Cardiac septum (tissue), 1 donor: Measurements from ENCODE around the gene TMC1. TPM values are rescaled to one million over a fixed set of nuclear protein-coding genes. Genes with fewer than 3 reads are reported as not detected.
"Not testable (repeated sequence)": the region's sequence is repeated elsewhere in the genome, so short reads cannot be mapped to it uniquely, and the experiment has no call there.

ENCODE experiments used
- DNase-seq: peaks from one replicate; pipeline ENCODE4 v3.0.0-alpha.2; 2020; ENCODE audit warnings: low spot score
- intact Hi-C: fragments of 100-400 bp; cut with DNase I; formaldehyde crosslinking; loops from one replicate; pipeline ENCODE4 v1.14.0; 2022
- long read RNA-seq: library from polyadenylated mRNA; unstranded; transcript quantifications from one replicate; pipeline ENCODE4 v2.0.0, GENCODE V29; 2021
- total RNA-seq: library from RNA; stranded (reverse); fragmentation: NEBNext Ultra II Directional; extraction: Animal tissue kit (Norgen Biotek cat#: 25700); gene quantifications from one replicate; pipeline ENCODE4 v1.2.1, GENCODE V29; 2021
- donor health status: DM: no; HTN: no; CAD: no.

TMC1 gene
- 0.27 TPM for total RNA-seq
- long read RNA-seq: 0 reads

DNA sequence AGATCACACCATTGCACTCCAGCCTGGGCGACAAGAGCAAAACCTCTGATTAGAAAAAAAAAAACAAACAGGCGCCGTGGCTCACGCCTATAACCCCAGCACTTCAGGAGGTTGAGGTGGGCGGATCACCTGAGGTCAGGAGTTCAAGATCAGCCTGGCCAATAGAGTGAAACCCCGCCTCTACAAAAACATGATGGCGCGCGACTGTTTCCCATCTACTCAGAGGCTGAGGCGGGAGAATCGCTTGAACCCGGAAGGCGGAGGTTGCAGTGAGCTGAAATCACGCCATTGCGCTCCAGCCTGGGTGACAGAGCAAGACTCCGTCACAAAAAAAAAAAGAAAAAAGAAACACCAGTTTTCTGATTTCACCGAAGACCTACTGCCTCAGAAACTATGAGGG is at the start of gene TMC1:
TSS of gene TMC1 (plus strand) at position 193 of the 400 bp plus-strand sequence. CDS start 127,041 bp downstream, outside the sequence.
- intact Hi-C loops: loop anchor here (10.0 kb wide), 1 partner anchor 47 kb away; no protein-coding TSS in a partner anchor
- DNase-seq: not testable (repeated sequence)

DNA sequence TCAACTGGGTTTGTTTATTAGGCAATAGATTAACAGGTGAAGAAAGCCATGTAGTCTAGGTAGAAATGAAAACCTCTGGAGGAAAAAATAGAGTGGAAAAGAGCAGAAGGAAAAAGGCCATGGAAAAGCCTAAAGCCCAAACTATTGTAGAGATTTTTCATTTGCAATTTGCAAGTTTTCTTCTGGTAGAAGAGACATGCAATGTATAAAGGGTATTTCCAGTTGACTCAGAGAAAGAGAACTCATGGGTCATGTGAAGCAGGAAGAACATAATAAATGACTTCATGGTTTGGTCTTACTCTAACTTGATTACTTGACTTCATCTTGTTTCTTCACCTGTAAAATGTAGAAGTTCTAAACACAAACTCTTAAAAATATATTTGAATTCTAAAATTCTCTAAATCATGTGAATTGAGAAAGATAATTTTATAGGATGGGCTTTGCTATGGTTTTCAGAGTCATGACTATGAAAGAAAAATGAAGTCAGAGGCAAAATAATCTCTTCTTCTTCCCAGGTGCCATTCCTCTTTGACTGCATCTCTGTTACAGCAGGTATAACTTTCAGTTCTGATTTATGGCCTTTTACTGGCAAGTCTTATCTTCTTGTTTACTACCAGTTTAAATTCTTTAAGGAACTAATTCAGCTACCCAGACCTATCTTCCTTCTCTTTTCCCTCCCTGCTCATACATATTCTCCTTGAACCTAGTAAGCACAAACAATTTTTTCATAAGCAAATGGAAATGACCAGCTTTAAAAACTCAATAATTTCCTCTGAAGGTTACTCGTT is 47.7 kb upstream of the TMC1 start:
- intact Hi-C loops: loop anchor here (10.0 kb wide), 1 partner anchor 51 kb away; the partner anchor contains the start of gene TMC1
- DNase-seq: no peak

DNA sequence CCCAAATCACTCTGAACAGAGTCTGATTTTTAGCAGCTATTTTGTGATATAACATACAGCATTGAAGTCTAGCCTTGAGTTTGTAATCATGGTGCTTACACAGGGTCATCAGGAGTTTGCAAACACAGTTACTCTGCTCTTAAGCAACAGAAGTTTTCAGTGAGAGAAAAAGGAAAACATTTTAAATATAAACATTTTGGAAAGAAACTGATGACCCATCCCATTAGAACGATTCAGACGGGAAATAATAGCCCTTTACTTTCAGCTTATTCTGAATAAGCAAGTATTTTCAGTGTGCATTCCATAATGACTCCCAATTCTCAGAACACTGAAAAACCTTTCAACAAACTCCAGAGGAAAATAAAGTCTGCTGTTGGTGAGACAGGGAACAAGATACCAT is 46.7 kb upstream of the TMC1 start:
- intact Hi-C loops: loop anchor here (10.0 kb wide), 1 partner anchor 50 kb away; the partner anchor contains the start of gene TMC1
- no peak for DNase-seq

DNA sequence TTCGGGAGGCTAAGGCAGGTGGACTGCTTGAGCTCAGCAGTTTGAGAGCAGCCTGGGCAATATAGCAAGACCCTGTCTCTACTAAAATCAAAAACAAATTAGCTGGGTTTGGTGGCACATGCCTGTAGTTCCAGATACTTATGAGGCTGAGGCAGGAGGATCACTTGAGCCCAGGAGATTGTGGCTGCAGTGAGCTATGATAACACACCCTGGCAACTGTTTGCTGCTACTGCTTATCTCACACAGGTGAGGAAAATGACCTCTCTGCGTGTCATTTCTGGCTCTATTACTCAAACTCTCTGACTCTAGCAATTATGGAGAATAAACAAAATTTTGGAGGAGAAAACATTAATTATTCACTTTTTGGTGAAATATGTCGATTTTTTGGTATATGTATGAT is 45.3 kb upstream of the TMC1 start:
- no peak for DNase-seq
- intact Hi-C loops: loop anchor here (10.0 kb wide), 1 partner anchor 49 kb away; the partner anchor contains the start of gene TMC1

DNA sequence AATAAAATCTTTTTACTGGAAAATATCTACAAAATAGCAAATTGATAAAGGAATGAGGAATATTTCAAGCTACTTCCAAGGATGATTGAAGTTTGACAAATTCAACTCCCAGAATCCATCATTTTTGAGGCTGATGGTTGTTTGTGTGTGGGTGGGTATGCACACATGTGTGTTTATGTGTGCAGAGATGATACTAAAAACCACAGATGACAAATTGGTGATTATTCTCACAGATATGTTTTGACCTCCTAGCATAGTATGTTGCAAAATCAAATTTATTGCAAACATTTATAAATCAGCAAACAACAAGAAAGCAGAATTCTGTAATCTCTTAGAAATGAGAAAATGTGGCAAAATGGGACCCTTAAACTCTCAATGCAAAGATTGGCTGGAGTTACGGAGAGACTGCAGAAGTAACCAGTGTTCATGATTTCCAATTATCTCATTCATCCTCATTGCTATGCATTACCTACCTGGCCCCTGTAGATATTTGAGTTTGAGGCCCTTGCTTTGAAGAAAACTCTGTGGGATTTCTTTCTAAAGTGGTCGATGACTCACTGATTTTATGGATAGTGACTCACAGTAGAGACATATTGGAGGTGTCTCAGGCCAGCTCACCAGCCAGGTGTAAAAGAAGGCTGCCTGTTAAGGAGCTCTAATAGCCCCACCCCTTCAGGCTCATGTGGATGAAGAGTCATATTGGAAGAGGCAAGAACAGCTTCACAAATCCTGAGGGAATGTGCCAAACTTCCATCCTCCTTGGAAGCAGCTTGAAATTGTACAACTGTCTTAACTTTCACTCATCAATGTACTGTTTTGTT is 44.6 kb upstream of the TMC1 start:
- intact Hi-C loops: loop anchor here (10.0 kb wide), 1 partner anchor 48 kb away; the partner anchor contains the start of gene TMC1

DNA sequence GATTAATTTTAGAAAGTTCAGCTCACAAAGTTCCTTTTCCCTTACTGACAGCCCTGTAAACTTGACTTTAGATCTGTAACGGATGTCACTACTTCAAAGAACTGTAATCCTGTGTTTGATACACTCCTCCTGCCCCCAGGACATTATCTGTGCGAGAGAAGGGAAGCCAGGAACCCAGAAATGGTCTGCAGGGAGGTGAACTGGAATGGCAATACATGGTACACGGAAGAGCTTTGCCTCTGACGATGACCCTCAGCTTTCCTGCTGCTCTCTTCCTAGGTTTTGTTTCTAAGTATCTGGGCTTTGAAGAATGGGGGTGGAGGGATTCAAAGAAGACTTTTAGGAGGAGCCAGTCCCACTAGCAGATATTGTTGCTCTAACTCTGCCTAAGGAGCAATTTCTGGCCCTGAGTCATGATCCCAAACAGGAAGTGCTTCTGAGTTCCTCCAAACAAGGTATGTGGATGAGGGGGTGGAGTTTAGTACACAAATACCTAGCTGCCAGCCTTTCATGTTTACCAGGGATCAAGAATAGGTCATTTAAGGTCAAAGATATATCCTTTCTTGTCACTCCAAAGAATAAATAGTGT is 43.4 kb upstream of the TMC1 start:
- DNase-seq: no peak
- intact Hi-C loops: loop anchor here (10.0 kb wide), 1 partner anchor 47 kb away; the partner anchor contains the start of gene TMC1

More for the DNA sequence above, 44.6 kb upstream of the TMC1 start:
- DNase-seq: no peak

DNA sequence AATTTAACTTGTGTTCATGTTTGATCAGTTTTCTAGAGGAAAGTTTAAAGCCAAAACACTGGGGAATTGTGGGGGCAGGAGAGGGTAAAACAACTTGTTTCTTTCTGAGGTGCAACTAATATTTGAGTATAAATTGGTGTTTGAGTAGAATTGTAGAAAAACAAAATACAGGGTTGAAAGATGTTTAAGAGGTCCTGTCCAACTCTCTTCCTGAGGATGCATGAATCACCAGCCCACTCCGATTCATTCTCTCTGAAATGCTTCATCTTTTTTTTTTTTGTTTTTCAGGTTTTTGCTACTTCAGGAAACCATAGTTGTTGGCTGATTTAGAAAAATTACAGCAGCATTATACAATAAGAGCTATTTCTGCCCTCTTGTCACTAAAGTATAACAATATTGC is 42.4 kb upstream of the TMC1 start:
- intact Hi-C loops: loop anchor here (10.0 kb wide), 1 partner anchor 46 kb away; the partner anchor contains the start of gene TMC1
- DNase-seq: no peak

DNA sequence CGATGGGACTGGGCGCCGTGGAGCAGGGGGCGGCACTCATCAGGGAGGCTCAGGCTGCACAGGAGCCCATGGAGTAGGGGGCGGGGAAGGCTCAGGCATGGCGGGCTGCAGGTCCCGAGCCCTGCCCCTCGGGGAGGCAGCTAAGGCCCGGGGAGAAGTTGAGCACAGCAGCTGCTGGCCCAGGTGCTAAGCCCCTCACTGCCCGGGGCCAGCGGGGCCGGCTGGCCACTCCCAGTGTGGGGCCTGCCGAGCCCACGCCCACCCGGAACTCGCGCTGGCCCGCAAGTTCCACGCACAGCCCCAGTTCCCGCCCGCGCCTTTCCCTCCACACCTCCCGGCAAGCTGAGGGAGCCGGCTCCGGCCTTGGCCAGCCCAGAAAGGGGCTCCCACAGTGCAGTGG is 41.1 kb upstream of the TMC1 start:
- intact Hi-C loops, DNase-seq: not testable (repeated sequence)

DNA sequence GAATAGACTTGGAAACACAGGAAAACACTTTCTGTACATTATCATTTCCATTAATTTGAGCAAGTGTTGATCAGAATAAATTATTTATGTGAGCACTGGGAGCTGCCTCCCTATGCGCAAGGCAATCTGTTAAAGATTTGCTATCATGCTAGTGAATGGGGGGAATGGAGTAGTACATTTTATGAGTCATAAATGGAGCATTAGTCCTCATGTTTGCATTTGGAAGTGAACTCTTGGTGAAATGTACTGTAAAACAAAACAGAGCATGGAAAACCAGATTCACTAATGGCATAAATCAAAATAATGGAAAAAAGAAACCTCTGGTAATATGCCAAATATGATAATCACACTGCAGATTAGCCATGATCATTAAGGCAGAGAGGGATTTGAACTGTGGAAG is 40.5 kb upstream of the TMC1 start:
- intact Hi-C loops: no loop called here
- DNase-seq: no peak

DNA sequence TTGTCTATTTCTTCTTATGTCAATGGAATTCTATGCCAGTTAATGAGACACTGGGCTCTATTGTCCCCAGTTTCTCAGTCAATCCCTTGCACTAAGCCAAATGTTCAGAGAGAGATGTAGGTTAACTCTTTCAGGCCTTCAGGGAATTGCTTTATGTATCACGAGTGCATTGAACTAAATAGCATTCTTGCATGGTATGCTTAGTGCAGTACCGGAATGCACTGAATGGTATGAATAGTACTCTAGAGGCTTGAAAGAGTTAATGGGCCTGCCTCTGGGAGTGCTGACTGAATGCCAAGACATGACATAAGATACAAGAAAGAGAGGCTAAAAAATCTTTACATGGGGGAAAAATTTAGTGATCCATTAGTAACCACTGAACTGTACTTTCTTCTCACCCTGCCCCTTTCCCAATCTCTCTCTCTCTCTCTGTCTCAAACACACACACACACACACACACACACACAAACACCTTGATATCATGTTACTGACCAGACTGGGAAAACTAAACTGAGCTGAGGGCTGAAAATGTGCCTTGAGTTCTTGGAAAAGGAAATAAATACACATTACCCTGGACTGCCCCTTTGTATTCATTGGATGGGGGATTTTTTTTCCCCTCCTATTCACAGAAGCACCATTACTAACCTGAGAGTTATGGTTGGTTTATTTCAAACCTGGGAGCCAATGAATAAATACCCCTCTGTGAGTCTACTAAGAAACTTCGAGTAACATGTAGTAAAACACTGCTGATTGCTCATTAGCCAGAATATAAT is 35.4 kb upstream of the TMC1 start:
- intact Hi-C loops: no loop called here
- no peak for DNase-seq

DNA sequence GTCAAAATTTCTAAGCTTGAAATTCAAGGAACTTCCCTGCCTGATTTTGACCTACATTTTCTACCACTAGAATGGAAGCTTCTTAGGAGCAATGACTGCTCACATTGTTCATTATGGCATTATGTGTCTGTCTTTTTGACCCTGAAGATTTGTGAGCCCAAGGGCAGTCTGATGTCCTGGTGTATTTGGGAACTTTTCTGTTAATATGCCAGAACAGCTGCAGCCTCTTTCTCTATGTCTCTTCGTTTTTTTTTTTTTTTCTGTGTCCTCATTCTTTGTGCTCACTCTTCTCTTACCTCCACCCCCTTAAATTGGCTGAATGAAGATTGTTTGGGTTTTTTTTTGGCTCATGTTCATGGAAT is 34.8 kb upstream of the TMC1 start:
- intact Hi-C loops: no loop called here
- DNase-seq: no peak

DNA sequence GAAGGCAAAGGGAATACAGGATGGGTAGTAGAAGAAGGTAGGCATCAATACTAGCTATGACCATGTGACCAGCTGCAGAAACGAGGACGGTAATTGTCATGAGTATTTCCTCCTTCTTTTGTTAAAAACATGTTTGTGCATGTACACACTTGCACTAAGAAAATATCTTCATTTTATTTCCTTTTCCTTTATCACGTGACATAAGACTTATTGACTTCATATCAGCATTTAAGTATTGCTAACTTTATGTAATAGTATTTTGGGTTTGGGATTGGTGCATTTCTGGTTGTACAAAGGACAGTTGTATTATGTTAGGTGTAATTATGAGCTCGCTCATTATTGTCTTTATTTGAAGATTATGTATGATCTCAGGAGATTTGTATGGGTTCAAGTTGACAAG is 33.7 kb upstream of the TMC1 start:
- DNase-seq, intact Hi-C loops: not testable (repeated sequence)

DNA sequence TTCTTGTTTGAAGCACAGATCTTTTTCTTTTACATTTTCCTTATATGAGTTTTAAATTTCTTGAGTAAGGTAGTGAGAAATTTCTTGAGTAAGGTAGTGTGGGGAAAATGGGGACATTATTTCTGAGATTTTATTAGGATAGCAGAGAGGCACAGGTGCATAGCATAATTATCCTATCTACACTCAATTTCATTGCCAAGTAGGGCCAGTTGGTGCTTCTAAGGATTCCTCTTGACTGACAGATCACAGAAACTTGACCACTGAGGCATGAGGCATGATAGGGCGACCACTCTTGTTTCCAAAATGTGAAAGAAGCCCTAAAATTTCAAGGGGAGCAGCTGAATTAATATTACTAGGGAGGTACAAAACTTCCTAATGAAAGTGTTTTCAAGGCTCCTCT is 31.4 kb upstream of the TMC1 start:
- intact Hi-C loops: no loop called here
- no peak for DNase-seq

DNA sequence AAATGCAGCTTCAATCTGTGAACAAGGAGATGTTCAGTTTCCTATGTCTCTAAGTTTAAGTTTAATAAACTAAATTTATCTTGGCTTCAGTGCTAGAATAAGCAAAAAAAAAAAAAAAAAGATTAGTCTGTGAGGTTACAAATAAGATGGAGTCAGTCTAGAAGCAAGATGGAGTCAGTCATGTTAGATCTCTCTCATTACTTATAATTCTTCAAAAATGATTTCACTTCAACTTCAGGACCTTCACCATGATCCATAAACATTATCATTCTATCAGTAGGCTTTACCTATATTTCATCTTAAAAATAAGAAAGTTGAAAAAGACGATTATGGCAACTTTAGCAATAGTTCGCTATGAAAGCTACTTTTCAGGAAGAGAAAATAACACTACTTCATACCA is 30.2 kb upstream of the TMC1 start:
- intact Hi-C loops: no loop called here

DNA sequence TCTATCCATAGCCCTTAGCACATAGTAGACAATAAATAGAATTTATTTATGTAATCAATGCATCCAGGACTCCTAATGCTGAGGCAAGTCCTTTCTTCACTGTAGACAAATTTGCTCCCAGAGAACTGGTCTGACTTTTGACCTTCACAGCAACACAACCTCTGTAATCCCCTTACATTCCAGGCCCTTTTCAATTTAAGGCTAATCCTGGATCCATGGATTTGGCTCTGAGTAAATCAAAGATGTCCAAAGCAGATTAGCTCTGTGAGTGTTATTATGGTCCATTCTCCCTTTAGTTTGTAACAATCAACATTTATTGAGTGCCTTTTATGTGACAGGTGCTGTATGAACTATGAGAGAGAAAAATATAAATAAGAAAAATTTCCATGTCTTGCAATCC is 27.4 kb upstream of the TMC1 start:
- intact Hi-C loops: no loop called here

More for the DNA sequence above, 30.2 kb upstream of the TMC1 start:
- no peak for DNase-seq

DNA sequence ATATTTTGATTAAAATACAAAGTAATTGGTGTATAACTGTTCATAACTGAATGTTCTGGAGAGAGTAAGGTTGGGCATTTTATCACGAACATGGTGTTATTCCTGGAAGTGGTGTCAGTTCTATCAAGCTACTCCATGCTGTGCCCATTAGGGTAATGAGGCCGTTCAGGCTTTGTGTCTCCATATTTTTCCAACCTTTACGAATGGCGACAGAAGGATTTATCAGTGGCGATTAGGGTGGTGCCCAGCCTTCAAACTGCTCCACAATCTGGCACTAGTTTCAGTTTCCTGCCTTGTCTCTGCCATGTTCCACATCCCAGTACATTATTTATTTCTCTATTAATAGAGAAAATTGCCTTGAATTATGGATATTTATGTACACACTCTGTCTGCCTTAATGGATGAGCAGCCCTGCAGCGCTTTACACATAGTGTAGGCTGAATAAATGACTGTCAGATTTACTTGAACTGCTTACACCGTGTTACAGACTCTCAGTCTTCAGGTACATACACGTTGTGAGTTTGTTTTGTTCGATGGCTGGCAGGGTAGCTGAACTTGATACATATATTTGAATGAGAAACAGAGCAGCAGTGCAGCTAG is 23.9 kb upstream of the TMC1 start:
- DNase-seq: no peak
- intact Hi-C loops: no loop called here

More for the DNA sequence above, 27.4 kb upstream of the TMC1 start:
- no peak for DNase-seq

DNA sequence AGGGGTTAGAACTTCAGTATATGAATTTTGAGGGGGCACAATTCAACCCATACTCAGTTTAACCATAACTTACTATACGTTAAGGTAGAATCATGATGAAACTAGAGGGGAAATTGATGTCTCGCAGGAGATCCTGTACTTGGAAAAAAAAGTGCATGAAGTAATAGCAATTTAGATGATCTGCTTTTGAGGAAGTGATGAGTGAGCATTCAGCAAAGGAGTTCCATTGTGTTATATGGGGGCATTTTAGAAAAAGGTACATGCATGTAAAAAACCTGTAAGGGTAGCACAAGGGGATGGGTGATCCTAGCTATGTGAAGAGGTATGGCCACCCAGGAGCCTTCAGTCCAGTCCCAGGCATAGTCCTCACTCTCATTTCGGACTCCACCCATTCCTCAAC is 14.8 kb upstream of the TMC1 start:
- intact Hi-C loops: no loop called here
- no peak for DNase-seq

DNA sequence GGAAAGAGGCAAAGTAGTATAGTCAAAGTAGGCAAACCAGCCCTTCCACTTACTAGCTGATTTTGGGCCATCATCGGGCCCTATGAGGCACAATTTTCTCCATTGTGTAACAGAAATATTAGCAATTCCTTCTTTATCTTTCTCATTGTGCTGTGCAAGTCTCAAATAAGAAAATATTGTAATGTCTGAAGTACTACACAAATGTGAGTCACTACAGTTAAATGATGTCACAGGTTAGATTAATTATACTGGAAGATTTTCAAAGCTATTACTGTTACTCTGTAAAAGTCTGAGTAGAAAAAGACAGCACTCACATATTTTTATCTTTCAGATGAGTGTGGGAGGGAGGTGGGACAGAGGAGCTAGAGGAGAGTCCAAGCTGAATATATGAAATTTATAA is 12.4 kb upstream of the TMC1 start:
- intact Hi-C loops: no loop called here
- no peak for DNase-seq

DNA sequence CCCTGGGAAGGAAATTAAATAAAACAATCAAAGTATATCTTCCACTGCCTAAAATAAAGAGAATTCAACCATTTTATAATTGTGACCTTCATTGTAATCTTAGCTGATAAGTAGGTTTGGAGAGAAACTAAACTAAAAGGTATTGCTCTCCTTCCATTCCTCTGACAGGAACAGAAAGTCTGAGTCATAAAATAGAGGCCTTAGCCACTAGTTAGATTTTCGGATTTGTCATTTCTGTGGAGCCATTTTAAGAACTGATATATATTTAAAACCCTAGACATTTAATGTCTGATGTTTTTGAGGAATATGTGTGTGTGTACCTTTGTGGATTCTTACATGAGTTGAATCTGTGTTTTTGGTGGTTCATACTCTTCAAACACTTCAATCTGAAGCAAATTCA is 11.8 kb upstream of the TMC1 start:
- intact Hi-C loops: no loop called here
- no peak for DNase-seq
